ENCODE data around the gene NHSL1.

The NHSL1 gene

GRCh38 chr6:138465007-138465645, 34.2 kb downstream of the NHSL1 start:
- POLR2A ChIA-PET = no interaction called here
- TF ChIP-seq CTCF (IDR thresholded peaks at IDR 0.05; ENCODE audit: control extremely low read depth, extremely low read depth, low read depth, missing control alignments) = no peak
- CTCF ChIA-PET = no interaction called here
- no peak for DNase-seq (ENCODE audit: extremely low spot score)

- CTCF ChIA-PET = no interaction called here
These were observed 35.2 kb downstream of the NHSL1 start for GRCh38 chr6:138464085-138464484.

GRCh38 chr6:138461647-138462046, 37.6 kb downstream of the NHSL1 start:
- ChIA-PET POLR2A (no interaction called here), CTCF (no interaction called here)
- DNase-seq (ENCODE audit: extremely low spot score) = no peak
- no peak for TF ChIP-seq CTCF (IDR thresholded peaks at IDR 0.05; ENCODE audit: control extremely low read depth, extremely low read depth, low read depth, missing control alignments)

More at GRCh38 chr6:138464085-138464484, 35.2 kb downstream of the NHSL1 start:
- DNase-seq (ENCODE audit: extremely low spot score) = no peak
- no peak for TF ChIP-seq CTCF (IDR thresholded peaks at IDR 0.05; ENCODE audit: control extremely low read depth, extremely low read depth, low read depth, missing control alignments)
- POLR2A ChIA-PET = interaction anchor here (0.7 kb wide), 2 partner anchors 31 to 228 kb away, joined by 3 to 4 read pairs; no protein-coding TSS in a partner anchor

- no peak for DNase-seq (ENCODE audit: extremely low spot score)
- no peak for TF ChIP-seq CTCF (IDR thresholded peaks at IDR 0.05; ENCODE audit: control extremely low read depth, extremely low read depth, low read depth, missing control alignments)
- ChIA-PET CTCF (interaction anchor here (0.8 to 1.8 kb wide), 4 partner anchors 9 to 53 kb away, joined by 3 to 7 read pairs (median 4); partner anchors contain the start of gene HEBP2), POLR2A (no interaction called here)
These were observed 42.9 kb downstream of the NHSL1 start for GRCh38 chr6:138456401-138456790.

- DNase-seq (ENCODE audit: extremely low spot score) = peak; percentile 58
- POLR2A ChIA-PET = no interaction called here
- CTCF ChIA-PET = interaction anchor here (0.8 to 1.8 kb wide), 5 partner anchors 9 to 54 kb away, joined by 3 to 7 read pairs (median 4); partner anchors contain the start of gene HEBP2
- TF ChIP-seq CTCF (IDR thresholded peaks at IDR 0.05; ENCODE audit: control extremely low read depth, extremely low read depth, low read depth, missing control alignments) = no peak
These were observed 43.4 kb downstream of the NHSL1 start for GRCh38 chr6:138455746-138456400.

GRCh38 chr6:138454981-138455706, 44.1 kb downstream of the NHSL1 start:
- TF ChIP-seq CTCF (IDR thresholded peaks at IDR 0.05; ENCODE audit: control extremely low read depth, extremely low read depth, low read depth, missing control alignments) = no peak
- ChIA-PET CTCF (interaction anchor here (1.0 to 1.8 kb wide), 4 partner anchors 22 to 54 kb away, joined by 3 to 7 read pairs (median 4); partner anchors contain the start of gene HEBP2), POLR2A (no interaction called here)
- no peak for DNase-seq (ENCODE audit: extremely low spot score)
